HL-60 (cell line): Measurements from ENCODE around the gene AMN.

Experiments used
- CTCF ChIP-seq: IDR thresholded peaks from one replicate; pipeline ENCODE4 v1.5.1; 2011; ENCODE audit warnings: low read length, control low read depth, inconsistent platforms; ENCODE audit not compliant: insufficient read depth
- GABPA ChIP-seq: IDR thresholded peaks from 2 replicates; pipeline ENCODE4 v1.6.1; 2012; ENCODE audit warnings: low read depth
- POLR2AphosphoS5 ChIP-seq: IDR thresholded peaks from 2 replicates; pipeline ENCODE4 v1.6.1; 2012; ENCODE audit warnings: low read depth

GRCh38 chr14:102873131-102873530, 49.3 kb upstream of the AMN start:
- TF ChIP-seq CTCF (no peak), GABPA (no peak), POLR2AphosphoS5 (no peak)
